Mucosa of descending colon (tissue), 3 donors: ENCODE results near the gene KDM4C. TPM values are rescaled to one million over a fixed set of nuclear protein-coding genes. Genes with fewer than 3 reads are reported as not detected.
"Not testable (repeated sequence)": the region's sequence is repeated elsewhere in the genome, so short reads cannot be mapped to it uniquely, and the experiment has no call there.

Experiments
- ATAC-seq: fragments of 200-7000 bp; cut with Tn5 transposase; one replicate; pipeline ENCODE4 v1.9.1; 2020; ENCODE audit warnings: mild to moderate bottlenecking, moderate library complexity
- DNase-seq, 3 donors: peaks; one replicate each; pipeline ENCODE4 v3.0.0-alpha.2; 2020
- H3K36me3 ChIP-seq: fragments of 200-600 bp; one replicate; pipeline ENCODE4 v1.8.0; 2021; ENCODE audit warnings: low read depth, mild to moderate bottlenecking
- H3K4me1 ChIP-seq: fragments of 200-600 bp; one replicate; pipeline ENCODE4 v1.8.0; 2021; ENCODE audit warnings: low read depth, mild to moderate bottlenecking
- H3K4me3 ChIP-seq: fragments of 200-600 bp; one replicate; pipeline ENCODE4 v1.8.0; 2021; ENCODE audit warnings: mild to moderate bottlenecking
- H3K9me3 ChIP-seq: fragments of 200-600 bp; one replicate; pipeline ENCODE4 v1.8.0; 2021; ENCODE audit warnings: mild to moderate bottlenecking
- intact Hi-C, 2 donors: fragments of 100-400 bp; cut with DNase I in 1 of 2; cut with micrococcal nuclease in 1 of 2; formaldehyde crosslinking; loops; one replicate each; pipeline versions ENCODE4 v1.11.0 to v1.11.1; 2022; cut with DNase I, micrococcal nuclease
- total RNA-seq, 3 donors: library from RNA; stranded (reverse); fragmentation: NEBNext Ultra II Directional in 2 of 3; extraction: Animal tissue kit (Norgen Biotek cat#: 25700) in 2 of 3; gene quantifications; one replicate each; pipeline versions ENCODE4 v1.2.1 to v1.2.4, GENCODE V29; 2021 to 2023
- TF ChIP-seq, protein P1 (sequence below): fragments of 200-600 bp; IDR thresholded peaks from one replicate; pipeline ENCODE4 v1.8.0; 2022; ENCODE audit warnings: antibody characterized with exemption, mild to moderate bottlenecking
- donor health status: DM: no; HTN: no; CAD: no; lungs with moderate emphysema.
- donor health status: DM: no; HTN: no; CAD: no.
- donor health status: DM: no; HTN: yes; CAD: no.

Gene KDM4C
- total RNA-seq, 3 donors from 2014 or later = 44.6 to 74.9 (median 50.9) TPM

GRCh38 chr9:6793203-6793602 lies 35.4 kb downstream of the KDM4C start:
- Histone ChIP-seq H3K4me1 (peaks cover 14% of the 10 kb centered on the region), H3K9me3 (no peaks in the 10 kb centered on the region), H3K4me3 (no peak overlapping the region), H3K36me3 (no peaks in the 10 kb centered on the region)
- intact Hi-C loops = no loop called here
- no peak for ATAC-seq
- TF ChIP-seq, protein P1, sequence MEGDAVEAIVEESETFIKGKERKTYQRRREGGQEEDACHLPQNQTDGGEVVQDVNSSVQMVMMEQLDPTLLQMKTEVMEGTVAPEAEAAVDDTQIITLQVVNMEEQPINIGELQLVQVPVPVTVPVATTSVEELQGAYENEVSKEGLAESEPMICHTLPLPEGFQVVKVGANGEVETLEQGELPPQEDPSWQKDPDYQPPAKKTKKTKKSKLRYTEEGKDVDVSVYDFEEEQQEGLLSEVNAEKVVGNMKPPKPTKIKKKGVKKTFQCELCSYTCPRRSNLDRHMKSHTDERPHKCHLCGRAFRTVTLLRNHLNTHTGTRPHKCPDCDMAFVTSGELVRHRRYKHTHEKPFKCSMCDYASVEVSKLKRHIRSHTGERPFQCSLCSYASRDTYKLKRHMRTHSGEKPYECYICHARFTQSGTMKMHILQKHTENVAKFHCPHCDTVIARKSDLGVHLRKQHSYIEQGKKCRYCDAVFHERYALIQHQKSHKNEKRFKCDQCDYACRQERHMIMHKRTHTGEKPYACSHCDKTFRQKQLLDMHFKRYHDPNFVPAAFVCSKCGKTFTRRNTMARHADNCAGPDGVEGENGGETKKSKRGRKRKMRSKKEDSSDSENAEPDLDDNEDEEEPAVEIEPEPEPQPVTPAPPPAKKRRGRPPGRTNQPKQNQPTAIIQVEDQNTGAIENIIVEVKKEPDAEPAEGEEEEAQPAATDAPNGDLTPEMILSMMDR = no peak
- no peak for DNase-seq

GRCh38 chr9:6794936-6795335 lies 37.2 kb downstream of the KDM4C start:
- intact Hi-C loops = no loop called here
- TF ChIP-seq, protein P1 = no peak

GRCh38 chr9:6802926-6803325 lies 45.2 kb downstream of the KDM4C start:
- H3K4me1 ChIP-seq = no peaks in the 10 kb centered on the region
- peak; percentile 81 for ATAC-seq
- H3K4me3 ChIP-seq = no peak overlapping the region
- no peak for DNase-seq
- no peaks in the 10 kb centered on the region for H3K9me3 ChIP-seq
- intact Hi-C loops = no loop called here
- peaks cover 3% of the 10 kb centered on the region for H3K36me3 ChIP-seq
- TF ChIP-seq, protein P1 = no peak

More at GRCh38 chr9:6794936-6795335, 37.2 kb downstream of the KDM4C start:
- Histone ChIP-seq H3K4me3 (no peak overlapping the region), H3K9me3 (no peaks in the 10 kb centered on the region), H3K36me3 (no peaks in the 10 kb centered on the region), H3K4me1 (no peaks in the 10 kb centered on the region)
- DNase-seq (no peak), ATAC-seq (no peak)

DNA sequence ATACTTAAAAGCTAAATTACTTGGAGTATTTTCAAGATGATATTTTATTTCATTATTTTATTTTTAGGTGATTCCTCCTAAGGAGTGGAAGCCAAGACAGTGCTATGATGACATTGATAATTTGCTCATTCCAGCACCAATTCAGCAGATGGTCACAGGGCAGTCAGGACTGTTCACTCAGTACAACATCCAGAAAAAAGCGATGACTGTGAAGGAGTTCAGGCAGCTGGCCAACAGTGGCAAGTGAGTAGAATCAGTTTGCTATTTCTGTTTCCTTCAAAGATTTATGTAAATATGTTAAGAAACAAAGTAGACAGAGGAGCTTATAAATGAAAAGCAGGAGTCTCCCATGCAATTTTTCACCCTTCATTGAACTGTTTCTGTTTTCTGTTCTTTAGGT lies 47.8 kb downstream of the KDM4C start:
- DNase-seq (no peak), ATAC-seq (no peak)
- Histone ChIP-seq H3K4me3 (no peak overlapping the region), H3K36me3 (peaks cover 3% of the 10 kb centered on the region), H3K9me3 (no peaks in the 10 kb centered on the region), H3K4me1 (no peaks in the 10 kb centered on the region)
- TF ChIP-seq, protein P1 = no peak
- intact Hi-C loops = no loop called here

GRCh38 chr9:6806318-6806717 lies 48.5 kb downstream of the KDM4C start:
- intact Hi-C loops, H3K9me3 ChIP-seq, DNase-seq, H3K4me1 ChIP-seq, ATAC-seq, H3K36me3 ChIP-seq, H3K4me3 ChIP-seq: not testable (repeated sequence)

GRCh38 chr9:6807669-6808068 lies 49.9 kb downstream of the KDM4C start:
- H3K9me3 ChIP-seq, DNase-seq, ATAC-seq, H3K4me3 ChIP-seq, H3K4me1 ChIP-seq, H3K36me3 ChIP-seq, intact Hi-C loops: not testable (repeated sequence)

- intact Hi-C loops = no loop called here
- Histone ChIP-seq H3K4me3 (no peak overlapping the region), H3K9me3 (no peaks in the 10 kb centered on the region), H3K4me1 (peaks cover 3% of the 10 kb centered on the region), H3K36me3 (no peaks in the 10 kb centered on the region)
- TF ChIP-seq, protein P1 = no peak
- ATAC-seq (no peak), DNase-seq (no peak)
These were observed 53.7 kb downstream of the KDM4C start for GRCh38 chr9:6811436-6811835.
